OCI-LY1 (cell line): Measurements from ENCODE around the gene DAPK2.
A peak's percentile ranks its signal among the peaks of the same experiment; 100 is the strongest.

Experiments used
- H2AFZ ChIP-seq: fragments of 200-600 bp; sonication (generic), shearing (Covaris generic); 2 replicates; pipeline ENCODE4 v1.6.0; 2014; ENCODE audit warnings: antibody characterized with exemption, mild to moderate bottlenecking, low read length
- H3F3A ChIP-seq: fragments of 200-600 bp; sonication (generic), shearing (Covaris generic); 2 replicates; pipeline ENCODE4 v1.6.0; 2014; ENCODE audit warnings: mild to moderate bottlenecking, antibody characterized with exemption, low read length, moderate library complexity; ENCODE audit not compliant: insufficient read depth
- H3K27ac ChIP-seq: fragments of 200-600 bp; sonication (generic); 2 replicates; pipeline ENCODE4 v1.5.1; 2014; ENCODE audit warnings: low read length, mixed run types, mild to moderate bottlenecking, low read depth; ENCODE audit not compliant: poor library complexity, severe bottlenecking
- H3K27me3 ChIP-seq: fragments of 200-600 bp; sonication (generic); 2 replicates; pipeline ENCODE4 v1.6.0; 2014; ENCODE audit warnings: antibody characterized with exemption, mild to moderate bottlenecking, low read length, moderate library complexity; ENCODE audit not compliant: insufficient read depth
- H3K36me3 ChIP-seq: fragments of 200-600 bp; sonication (generic); 2 replicates; pipeline ENCODE4 v1.6.1; 2014; ENCODE audit warnings: mild to moderate bottlenecking, antibody characterized with exemption, low read length, moderate library complexity, mixed read lengths; ENCODE audit not compliant: insufficient read depth
- H3K4me1 ChIP-seq: fragments of 200-600 bp; sonication (generic); 2 replicates; pipeline ENCODE4 v1.5.1; 2014; ENCODE audit warnings: mild to moderate bottlenecking, low read length, moderate library complexity; ENCODE audit not compliant: insufficient read depth, severe bottlenecking
- H3K4me2 ChIP-seq: fragments of 200-600 bp; sonication (generic), shearing (Covaris generic); 2 replicates; pipeline ENCODE4 v1.6.1; 2014; ENCODE audit warnings: low read length
- H3K4me3 ChIP-seq: fragments of 200-600 bp; sonication (generic); 2 replicates; pipeline ENCODE4 v1.5.1; 2014; ENCODE audit warnings: low read length, low read depth, mild to moderate bottlenecking, mixed read lengths; ENCODE audit not compliant: poor library complexity, severe bottlenecking
- H3K79me2 ChIP-seq: fragments of 200-600 bp; shearing (Covaris generic); 2 replicates; pipeline ENCODE4 v1.6.1; 2016; ENCODE audit warnings: mixed run types, low read length, mixed read lengths; ENCODE audit not compliant: insufficient read depth
- H3K9ac ChIP-seq: fragments of 200-600 bp; sonication (generic), shearing (Covaris generic); 2 replicates; pipeline ENCODE4 v1.6.1; 2014; ENCODE audit warnings: mild to moderate bottlenecking, low read length, mixed read lengths
- H3K9me2 ChIP-seq: fragments of 200-600 bp; sonication (generic), shearing (Covaris generic); 2 replicates; pipeline ENCODE4 v1.6.1; 2014; ENCODE audit warnings: low read depth, mild to moderate bottlenecking, low read length, mixed read lengths
- H3K9me3 ChIP-seq: fragments of 200-600 bp; shearing (Covaris generic); 2 replicates; pipeline ENCODE4 v1.6.1; 2014; ENCODE audit warnings: low read length, mixed read lengths
- H4K20me1 ChIP-seq: fragments of 200-600 bp; sonication (generic), shearing (Covaris generic); 2 replicates; pipeline ENCODE4 v1.6.0; 2016; ENCODE audit warnings: mild to moderate bottlenecking, low read length; ENCODE audit not compliant: insufficient read depth
- CTCF ChIP-seq: fragments of 200-600 bp; sonication (generic), shearing (Covaris generic); IDR thresholded peaks from 2 replicates; pipeline ENCODE4 v1.5.1; 2017; ENCODE audit warnings: mild to moderate bottlenecking, antibody characterized with exemption, low read length, moderate library complexity, mixed read lengths
- EZH2 ChIP-seq: fragments of 200-600 bp; sonication (generic), shearing (Covaris generic); IDR thresholded peaks from 2 replicates; pipeline ENCODE4 v1.8.0; 2017; ENCODE audit warnings: borderline replicate concordance, mixed run types, mild to moderate bottlenecking, antibody characterized with exemption, low read length, moderate library complexity, mixed read lengths

The DAPK2 gene

DNA sequence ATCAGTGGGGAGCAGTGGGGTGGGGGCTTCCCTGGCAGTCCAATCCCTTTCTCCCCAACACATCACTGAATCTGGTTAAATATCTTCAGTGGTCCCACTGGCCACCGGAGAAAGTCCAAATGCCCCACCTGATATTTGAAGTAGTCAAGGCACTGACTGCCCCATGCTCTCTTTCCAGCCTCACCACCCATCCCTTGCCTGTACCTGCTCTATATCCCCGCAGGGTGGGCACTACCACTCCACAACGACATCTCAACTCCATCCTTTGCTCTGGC is 101.7 kb downstream of the DAPK2 start:
- no peak overlapping the region for H2AFZ ChIP-seq
- no peaks in the 10 kb centered on the region for H3K9me3 ChIP-seq
- peaks cover 19% of the 10 kb centered on the region for H3K4me1 ChIP-seq
- no peaks in the 10 kb centered on the region for H3K36me3 ChIP-seq
- H3K4me3 ChIP-seq = no peak overlapping the region
- no peaks in the 10 kb centered on the region for H3F3A ChIP-seq
- no peak overlapping the region for H3K9ac ChIP-seq
- no peaks in the 10 kb centered on the region for H3K79me2 ChIP-seq
- H3K27ac ChIP-seq = no peak overlapping the region
- H3K27me3 ChIP-seq = no peaks in the 10 kb centered on the region
- no peak overlapping the region for H3K4me2 ChIP-seq
- TF ChIP-seq EZH2 = no peak
- no peak for TF ChIP-seq CTCF
- H4K20me1 ChIP-seq = no peaks in the 10 kb centered on the region
- no peaks in the 10 kb centered on the region for H3K9me2 ChIP-seq

GRCh38 chr15:63943829-63944680 is 102.2 kb downstream of the DAPK2 start:
- no peak overlapping the region for H3K27ac ChIP-seq
- no peaks in the 10 kb centered on the region for H4K20me1 ChIP-seq
- H3K79me2 ChIP-seq = no peaks in the 10 kb centered on the region
- H3K4me1 ChIP-seq = peaks cover 25% of the 10 kb centered on the region
- no peak overlapping the region for H3K4me2 ChIP-seq
- H3K9me3 ChIP-seq = no peaks in the 10 kb centered on the region
- no peaks in the 10 kb centered on the region for H3K9me2 ChIP-seq
- no peaks in the 10 kb centered on the region for H3K36me3 ChIP-seq
- H3K27me3 ChIP-seq = no peaks in the 10 kb centered on the region
- no peaks in the 10 kb centered on the region for H3F3A ChIP-seq
- H3K9ac ChIP-seq = no peak overlapping the region
- TF ChIP-seq CTCF (no peak), EZH2 (no peak)
- H3K4me3 ChIP-seq = no peak overlapping the region
- H2AFZ ChIP-seq = no peak overlapping the region

GRCh38 chr15:63942486-63943365 is 103.6 kb downstream of the DAPK2 start:
- Histone ChIP-seq H3K4me3 (no peak overlapping the region), H3K4me1 (peaks cover 28% of the 10 kb centered on the region), H2AFZ (no peak overlapping the region), H4K20me1 (no peaks in the 10 kb centered on the region), H3K9me3 (no peaks in the 10 kb centered on the region), H3K9ac (no peak overlapping the region), H3K27me3 (no peaks in the 10 kb centered on the region), H3K9me2 (no peaks in the 10 kb centered on the region), H3F3A (no peaks in the 10 kb centered on the region), H3K4me2 (no peak overlapping the region), H3K36me3 (no peaks in the 10 kb centered on the region), H3K79me2 (no peaks in the 10 kb centered on the region), H3K27ac (peak overlapping the region; percentile 42)
- TF ChIP-seq EZH2 (no peak), CTCF (no peak)
